Measurements from ENCODE around the gene TAAR2. TPM values are rescaled to one million over a fixed set of nuclear protein-coding genes. Genes with fewer than 3 reads are reported as not detected.

Gene TAAR2
- total and polyA plus RNA-seq, 7 donors: not detected

- H3K27ac ChIP-seq: no peak within 1 kb of the TSS
- ATAC-seq: no peak
- no peak for TF ChIP-seq CTCF (IDR thresholded peaks at IDR 0.05)
- intact Hi-C loops (cut with DNase I): no loop called here
- no peak for DNase-seq
- 60 to 66% (median 62%) methylated on average over 15 of the region's 15 CpGs for WGBS, 3 donors
- H3K9me3 ChIP-seq: no peaks in the 10 kb centered on the region
- H3K4me3 ChIP-seq: no peak within 1 kb of the TSS
- H3K27me3 ChIP-seq (ENCODE audit: insufficient read depth in 3 of 3, low read length in 2 of 3): peaks cover 0 to 6% (median 0%) of the 10 kb centered on the region in 3 donors
- H3K36me3 ChIP-seq (ENCODE audit: insufficient read depth in 1 of 2, low read depth in 1 of 2): no peaks in the 10 kb centered on the region
- no peaks in the 10 kb centered on the region for H3K4me1 ChIP-seq
Measured at GRCh38 chr6:132570221-132570777, 53.8 kb downstream of the TAAR2 start, which contains the start of gene TAAR6. TAAR6 (plus strand) TSS chr6:132570322; CDS start chr6:132570322, 0 bp downstream.

GRCh38 chr6:132569170-132569569, 54.9 kb downstream of the TAAR2 start:
- Histone ChIP-seq H3K4me3 (no peak overlapping the region), H3K27me3 (ENCODE audit: insufficient read depth in 3 of 3, low read length in 2 of 3) (peaks cover 0 to 4% (median 0%) of the 10 kb centered on the region in 3 donors), H3K4me1 (no peaks in the 10 kb centered on the region), H3K36me3 (ENCODE audit: insufficient read depth in 1 of 2, low read depth in 1 of 2) (no peaks in the 10 kb centered on the region), H3K27ac (no peak overlapping the region), H3K9me3 (no peaks in the 10 kb centered on the region)
- no peak for ATAC-seq
- no peak for TF ChIP-seq CTCF (IDR thresholded peaks at IDR 0.05)
- intact Hi-C loops (cut with DNase I): no loop called here
- WGBS, 3 donors: 40 to 51% (median 50%) methylated on average over 4 of the region's 4 CpGs
- no peak for DNase-seq

- intact Hi-C loops (cut with DNase I): no loop called here
- TF ChIP-seq CTCF (IDR thresholded peaks at IDR 0.05): no peak
- Histone ChIP-seq H3K4me1 (no peaks in the 10 kb centered on the region), H3K4me3 (no peak overlapping the region), H3K9me3 (no peaks in the 10 kb centered on the region), H3K27ac (no peak overlapping the region), H3K27me3 (ENCODE audit: insufficient read depth in 3 of 3, low read length in 2 of 3) (peaks cover 0 to 4% (median 0%) of the 10 kb centered on the region in 3 donors), H3K36me3 (ENCODE audit: insufficient read depth in 1 of 2, low read depth in 1 of 2) (no peaks in the 10 kb centered on the region)
- ATAC-seq (no peak), DNase-seq (no peak)
- WGBS, 3 donors: 53 to 58% (median 53%) methylated on average over 6 of the region's 6 CpGs
Measured at GRCh38 chr6:132568611-132569010, 55.5 kb downstream of the TAAR2 start.

GRCh38 chr6:132567566-132567965, 56.5 kb downstream of the TAAR2 start:
- Histone ChIP-seq H3K4me3 (no peak overlapping the region), H3K4me1 (no peaks in the 10 kb centered on the region), H3K36me3 (ENCODE audit: insufficient read depth in 1 of 2, low read depth in 1 of 2) (no peaks in the 10 kb centered on the region), H3K9me3 (no peaks in the 10 kb centered on the region), H3K27me3 (ENCODE audit: insufficient read depth in 3 of 3, low read length in 2 of 3) (peaks cover 0 to 4% (median 0%) of the 10 kb centered on the region in 3 donors), H3K27ac (no peak overlapping the region)
- WGBS, 3 donors: 48 to 79% (median 77%) methylated on average over 1 of the region's 1 CpG
- no peak for TF ChIP-seq CTCF (IDR thresholded peaks at IDR 0.05)
- ATAC-seq: no peak
- intact Hi-C loops (cut with DNase I): no loop called here
- DNase-seq: no peak

Other genes starting within 250 kb of the TAAR2 start
- under 1 TPM in 3 of 4 donors, not detected in 1; 0.30 to 0.58 (median 0.32) TPM for gene MOXD1, start 222.8 kb downstream of the TAAR2 start, total RNA-seq
- gene MOXD1, start 222.8 kb downstream of the TAAR2 start, polyA plus RNA-seq: under 1 TPM in 2 of 3 donors, not detected in 1; 0.10 to 0.14 TPM
- 10 to 100 TPM; 23.6 to 38.1 (median 29.7) TPM for gene STX7, start 111.2 kb downstream of the TAAR2 start, total RNA-seq
- gene STX7, start 111.2 kb downstream of the TAAR2 start, polyA plus RNA-seq: 10 to 100 TPM; 12.6 to 26.7 (median 14.1) TPM
- not detected for gene TAAR9, start 86.0 kb downstream of the TAAR2 start, total RNA-seq
- not detected for gene TAAR9, start 86.0 kb downstream of the TAAR2 start, polyA plus RNA-seq
- gene TAAR8, start 71.6 kb downstream of the TAAR2 start, total RNA-seq: not detected
- gene TAAR8, start 71.6 kb downstream of the TAAR2 start, polyA plus RNA-seq: not detected
- gene TAAR6, start 54.0 kb downstream of the TAAR2 start, total RNA-seq: not detected
- not detected for gene TAAR6, start 54.0 kb downstream of the TAAR2 start, polyA plus RNA-seq
- gene TAAR5, start 34.5 kb downstream of the TAAR2 start, total RNA-seq: not detected
- gene TAAR5, start 34.5 kb downstream of the TAAR2 start, polyA plus RNA-seq: not detected
- gene TAAR1, start 34.9 kb upstream of the TAAR2 start, total RNA-seq: not detected
- gene TAAR1, start 34.9 kb upstream of the TAAR2 start, polyA plus RNA-seq: not detected
- under 1 TPM; 0.25 to 0.62 (median 0.40) TPM for gene VNN1, start 89.8 kb upstream of the TAAR2 start, total RNA-seq
- gene VNN1, start 89.8 kb upstream of the TAAR2 start, polyA plus RNA-seq: under 1 TPM; 0.06 to 0.32 (median 0.18) TPM
- gene VNN2, start 133.6 kb upstream of the TAAR2 start, total RNA-seq: 1 to 10 TPM in 2 of 4 donors, under 1 TPM in 2; 0.88 to 1.8 (median 1.0) TPM
- gene VNN2, start 133.6 kb upstream of the TAAR2 start, polyA plus RNA-seq: under 1 TPM in 2 of 3 donors, not detected in 1; 0.22 to 0.38 TPM
- 1 to 10 TPM in 2 of 4 donors, under 1 TPM in 2; 0.69 to 2.2 (median 1.3) TPM for gene SLC18B1, start 174.4 kb upstream of the TAAR2 start, total RNA-seq
- 1 to 10 TPM; 1.1 to 2.0 (median 1.3) TPM for gene SLC18B1, start 174.4 kb upstream of the TAAR2 start, polyA plus RNA-seq
- gene RPS12, start 190.3 kb upstream of the TAAR2 start, total RNA-seq: 100 to 1,000 TPM; 426 to 649 (median 594) TPM
- 1,000 to 10,000 TPM; 1,487 to 2,233 (median 1,787) TPM for gene RPS12, start 190.3 kb upstream of the TAAR2 start, polyA plus RNA-seq

Measured in psoas muscle (tissue), 8 donors.